ENCODE data around the gene CCDC154.

Gene CCDC154

DNA sequence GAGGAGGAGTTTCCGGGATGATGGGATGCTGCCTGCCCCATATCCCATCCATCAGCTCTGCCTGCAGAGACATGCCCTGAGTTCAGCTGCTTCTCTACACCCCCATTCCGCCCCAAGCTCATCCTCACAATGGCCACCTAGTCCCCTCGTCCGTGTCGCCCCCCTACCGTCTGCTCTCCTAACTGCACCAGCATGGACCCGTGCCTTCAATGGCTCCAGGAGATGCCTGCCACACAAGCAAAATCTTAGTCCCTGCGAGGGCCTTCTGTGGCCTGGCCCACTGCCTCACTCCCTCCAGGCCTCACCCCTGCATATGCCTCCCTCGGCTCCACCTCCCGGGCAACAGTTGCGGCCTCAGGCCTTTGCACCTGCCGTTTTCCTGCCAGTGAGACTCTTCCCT lies 47.0 kb upstream of the CCDC154 start:
- peaks cover 30 to 31% of the 10 kb centered on the region in 2 experiments for H3K4me1 ChIP-seq (ENCODE audit: control insufficient read depth in 1 of 2, insufficient read depth in 1 of 2, low read depth in 1 of 2, low read length in 1 of 2)
- TF ChIP-seq, protein P1, sequence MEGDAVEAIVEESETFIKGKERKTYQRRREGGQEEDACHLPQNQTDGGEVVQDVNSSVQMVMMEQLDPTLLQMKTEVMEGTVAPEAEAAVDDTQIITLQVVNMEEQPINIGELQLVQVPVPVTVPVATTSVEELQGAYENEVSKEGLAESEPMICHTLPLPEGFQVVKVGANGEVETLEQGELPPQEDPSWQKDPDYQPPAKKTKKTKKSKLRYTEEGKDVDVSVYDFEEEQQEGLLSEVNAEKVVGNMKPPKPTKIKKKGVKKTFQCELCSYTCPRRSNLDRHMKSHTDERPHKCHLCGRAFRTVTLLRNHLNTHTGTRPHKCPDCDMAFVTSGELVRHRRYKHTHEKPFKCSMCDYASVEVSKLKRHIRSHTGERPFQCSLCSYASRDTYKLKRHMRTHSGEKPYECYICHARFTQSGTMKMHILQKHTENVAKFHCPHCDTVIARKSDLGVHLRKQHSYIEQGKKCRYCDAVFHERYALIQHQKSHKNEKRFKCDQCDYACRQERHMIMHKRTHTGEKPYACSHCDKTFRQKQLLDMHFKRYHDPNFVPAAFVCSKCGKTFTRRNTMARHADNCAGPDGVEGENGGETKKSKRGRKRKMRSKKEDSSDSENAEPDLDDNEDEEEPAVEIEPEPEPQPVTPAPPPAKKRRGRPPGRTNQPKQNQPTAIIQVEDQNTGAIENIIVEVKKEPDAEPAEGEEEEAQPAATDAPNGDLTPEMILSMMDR (IDR thresholded peaks at IDR 0.05) = no peak
- H3K4me3 ChIP-seq (ENCODE audit: low read depth in 1 of 2, low read length in 1 of 2) = no peak overlapping the region
- peaks cover 8% of the 10 kb centered on the region for H3K36me3 ChIP-seq
- H3K27me3 ChIP-seq = no peaks in the 10 kb centered on the region
- no peak overlapping the region for H3K27ac ChIP-seq
- no peaks in the 10 kb centered on the region for H3K9me3 ChIP-seq

DNA sequence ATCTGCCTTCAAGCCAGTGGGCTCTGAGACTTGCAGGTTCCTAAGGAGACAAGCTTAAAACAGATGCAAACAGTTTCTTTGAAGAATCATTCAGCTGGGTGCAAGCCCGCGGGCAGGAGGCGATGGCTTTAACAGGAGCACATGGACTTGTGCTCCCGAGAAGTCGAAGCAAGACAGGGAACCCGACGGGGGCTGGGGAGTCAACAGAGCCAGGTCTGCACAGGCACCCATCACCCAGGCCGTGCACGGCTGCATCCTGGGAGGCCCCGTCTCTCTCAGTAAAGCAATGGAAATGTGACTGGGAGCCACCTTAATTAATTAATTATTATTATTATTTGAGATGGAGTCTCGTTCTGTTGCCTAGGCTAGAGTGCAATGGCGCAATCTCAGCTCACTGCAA lies 44.7 kb upstream of the CCDC154 start:
- Histone ChIP-seq H3K4me3 (ENCODE audit: low read depth in 1 of 2, low read length in 1 of 2) (peak overlapping the region; percentile 30 to 32), H3K36me3 (no peaks in the 10 kb centered on the region), H3K9me3 (no peaks in the 10 kb centered on the region), H3K27me3 (no peaks in the 10 kb centered on the region), H3K27ac (peak overlapping the region; percentile 82), H3K4me1 (ENCODE audit: control insufficient read depth in 1 of 2, insufficient read depth in 1 of 2, low read depth in 1 of 2, low read length in 1 of 2) (peaks cover 31% of the 10 kb centered on the region in 2 experiments)
- TF ChIP-seq, protein P1 (IDR thresholded peaks at IDR 0.05) = no peak

DNA sequence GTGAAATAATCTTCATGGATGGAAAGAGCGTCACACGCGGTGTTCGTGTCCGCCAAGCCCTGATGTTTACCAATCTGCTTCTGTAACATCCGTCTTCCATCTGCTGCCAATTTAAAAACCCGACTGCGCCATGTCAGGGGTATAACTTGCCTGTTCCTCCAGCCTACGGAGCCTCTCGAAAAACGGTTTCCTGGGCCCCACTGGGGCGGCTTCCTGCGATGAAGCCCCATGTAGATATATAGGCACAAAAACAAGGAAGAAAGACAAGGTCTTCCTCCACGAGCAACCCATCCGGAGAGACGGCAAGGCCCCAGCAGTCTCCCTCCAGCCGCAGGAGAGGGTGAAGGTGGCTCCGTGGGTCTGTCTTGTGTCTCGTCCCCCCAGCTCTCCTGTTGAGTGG lies 44.3 kb upstream of the CCDC154 start, which contains the start of gene PTX4:
Gene PTX4 (minus strand): TSS at position 326 of the 400 bp plus-strand sequence. CDS start 35 bp downstream, at position 291.
- peak within 1 kb of the TSS; percentile 82 for H3K27ac ChIP-seq
- H3K36me3 ChIP-seq = no peaks in the 10 kb centered on the region

DNA sequence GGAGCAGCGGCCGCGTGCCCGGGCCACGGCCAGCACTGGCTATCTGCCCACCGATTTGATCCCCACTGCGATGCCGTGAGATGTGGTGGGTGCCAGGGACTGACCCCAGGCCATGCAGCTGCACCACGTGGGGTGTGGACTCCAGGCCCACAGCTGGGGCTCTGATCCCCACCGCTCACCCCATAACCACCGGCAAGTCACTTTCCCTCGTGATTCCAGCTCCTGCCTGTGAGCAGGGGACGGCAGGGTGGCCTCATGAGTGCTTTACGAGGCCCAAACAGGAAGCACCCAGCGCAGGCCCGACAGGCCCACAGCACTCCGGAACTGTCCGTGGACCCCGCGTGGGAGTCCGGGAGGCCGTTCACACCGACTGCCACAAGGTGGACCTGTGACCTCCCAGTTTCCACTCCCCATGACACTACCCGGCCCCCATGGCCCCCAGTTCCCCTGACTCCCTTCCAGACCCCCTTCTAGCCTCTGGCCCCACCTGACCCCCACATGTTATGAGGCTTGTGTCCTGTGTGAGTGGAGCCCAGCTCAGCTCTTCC lies 43.8 kb upstream of the CCDC154 start:
- TF ChIP-seq, protein P1 (IDR thresholded peaks at IDR 0.05) = no peak
- peaks cover 35 to 36% of the 10 kb centered on the region in 2 experiments for H3K4me1 ChIP-seq (ENCODE audit: control insufficient read depth in 1 of 2, insufficient read depth in 1 of 2, low read depth in 1 of 2, low read length in 1 of 2)
- no peaks in the 10 kb centered on the region for H3K9me3 ChIP-seq
- peak overlapping the region; percentile 82 for H3K27ac ChIP-seq
- H3K4me3 ChIP-seq (ENCODE audit: low read depth in 1 of 2, low read length in 1 of 2) = peak overlapping the region; percentile 30 to 32
- H3K36me3 ChIP-seq = no peaks in the 10 kb centered on the region
- H3K27me3 ChIP-seq = no peaks in the 10 kb centered on the region

More for the DNA sequence above, 44.3 kb upstream of the CCDC154 start, which contains the start of gene PTX4:
- TF ChIP-seq, protein P1 (IDR thresholded peaks at IDR 0.05) = no peak
- Histone ChIP-seq H3K27me3 (no peaks in the 10 kb centered on the region), H3K4me3 (ENCODE audit: low read depth in 1 of 2, low read length in 1 of 2) (peak within 1 kb of the TSS; percentile 30 to 32), H3K4me1 (ENCODE audit: control insufficient read depth in 1 of 2, insufficient read depth in 1 of 2, low read depth in 1 of 2, low read length in 1 of 2) (peaks cover 31% of the 10 kb centered on the region in 2 experiments), H3K9me3 (no peaks in the 10 kb centered on the region)

DNA sequence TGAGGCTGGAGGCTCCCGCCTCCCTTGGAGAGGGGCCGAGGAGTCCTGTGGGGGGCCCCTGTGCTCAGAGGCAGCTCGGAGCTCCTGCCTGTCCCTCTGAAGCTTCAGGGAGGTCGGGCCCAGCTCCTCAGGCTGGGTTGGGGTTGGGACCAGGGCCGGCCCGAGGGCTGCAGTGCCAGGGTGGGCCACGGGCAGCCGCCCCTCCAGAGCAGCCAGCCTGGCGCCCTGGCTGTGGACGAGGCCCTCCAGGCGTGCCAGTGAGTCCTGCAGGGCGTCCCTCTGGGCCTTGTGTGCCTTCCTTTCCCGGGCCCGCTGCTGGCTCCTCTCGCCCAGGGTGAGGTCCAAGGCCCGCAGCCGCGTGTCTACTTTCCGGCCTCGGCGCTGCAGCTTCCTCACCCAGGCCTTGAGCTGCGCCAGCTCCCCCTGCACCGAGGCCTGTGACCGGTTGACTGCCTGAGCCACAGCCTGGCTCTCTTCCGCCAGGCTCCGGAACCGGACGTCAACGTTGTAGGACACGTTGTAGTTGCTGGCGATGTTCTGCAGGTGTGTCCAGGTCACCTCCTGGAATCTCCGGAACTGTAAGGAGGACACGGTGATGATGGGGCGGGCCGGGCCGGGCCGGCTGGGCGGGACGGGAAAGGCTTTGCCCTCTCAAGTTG lies 43.2 kb upstream of the CCDC154 start:
- Histone ChIP-seq H3K27ac (peak overlapping the region; percentile 82), H3K9me3 (no peaks in the 10 kb centered on the region), H3K36me3 (no peaks in the 10 kb centered on the region), H3K4me1 (ENCODE audit: control insufficient read depth in 1 of 2, insufficient read depth in 1 of 2, low read depth in 1 of 2, low read length in 1 of 2) (peaks cover 30 to 32% of the 10 kb centered on the region in 2 experiments), H3K4me3 (ENCODE audit: low read depth in 1 of 2, low read length in 1 of 2) (no peak overlapping the region), H3K27me3 (no peaks in the 10 kb centered on the region)
- TF ChIP-seq, protein P1 (IDR thresholded peaks at IDR 0.05) = no peak

Measured in neutrophil (primary cell).